ENCODE data around the gene HSPA5.
"Not testable (repeated sequence)": the region's sequence is repeated elsewhere in the genome, so short reads cannot be mapped to it uniquely, and the experiment has no call there.

The HSPA5 gene

DNA sequence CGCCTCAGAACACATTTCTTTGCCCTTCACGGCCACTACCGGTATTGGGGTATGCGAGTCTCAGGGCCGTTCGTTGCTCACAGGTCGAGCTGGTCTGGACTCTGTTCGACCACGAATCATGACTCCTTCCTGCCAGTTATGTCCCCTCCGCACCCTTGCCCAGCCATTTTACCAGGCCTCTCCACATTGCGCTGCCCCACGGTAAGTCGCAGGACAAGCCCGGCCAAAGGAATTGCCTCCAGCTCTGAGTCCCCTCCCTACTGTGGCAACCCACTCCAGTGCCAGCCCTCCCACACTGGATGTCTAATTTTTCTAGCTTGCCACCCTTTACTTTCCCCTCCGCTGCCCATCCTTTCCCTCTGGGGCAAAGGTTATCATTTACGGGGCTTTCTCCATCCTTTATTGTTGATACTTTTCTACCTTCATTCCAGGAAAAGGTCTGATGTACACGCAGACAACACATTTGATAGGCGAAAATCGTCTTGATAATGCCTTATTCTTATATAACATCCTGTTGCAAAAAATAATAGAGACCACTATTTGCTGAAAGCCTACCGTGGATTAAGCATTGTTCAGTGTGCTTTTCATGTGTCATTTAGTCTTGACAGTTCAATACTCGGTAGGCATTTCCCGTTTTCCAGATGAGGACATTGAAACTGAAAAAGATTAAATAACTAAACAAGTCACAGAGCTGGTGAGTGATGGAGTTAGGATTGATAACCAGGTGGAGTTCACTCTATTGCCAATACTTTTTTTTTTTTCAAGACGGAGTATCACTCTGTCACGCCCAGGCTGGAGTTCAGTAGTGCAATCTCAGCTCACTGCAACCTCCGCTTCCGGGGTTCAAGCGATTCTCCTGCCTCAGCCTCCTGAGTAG lies 958 bp upstream of the HSPA5 start:
- DNase-seq, result no peak

DNA sequence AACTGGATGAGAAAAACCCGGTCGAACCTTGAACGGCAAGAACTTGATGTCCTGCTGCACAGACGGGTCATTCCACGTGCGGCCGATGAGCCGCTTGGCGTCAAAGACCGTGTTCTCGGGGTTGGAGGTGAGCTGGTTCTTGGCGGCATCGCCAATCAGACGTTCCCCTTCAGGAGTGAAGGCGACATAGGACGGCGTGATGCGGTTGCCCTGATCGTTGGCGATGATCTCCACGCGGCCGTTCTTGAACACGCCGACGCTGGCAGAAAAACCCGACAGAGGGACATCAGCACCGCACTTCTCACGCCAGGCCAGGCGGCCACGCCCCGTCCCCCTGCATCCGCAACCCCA lies 519 bp downstream of the HSPA5 start:
- peak; percentile 47 for DNase-seq

DNA sequence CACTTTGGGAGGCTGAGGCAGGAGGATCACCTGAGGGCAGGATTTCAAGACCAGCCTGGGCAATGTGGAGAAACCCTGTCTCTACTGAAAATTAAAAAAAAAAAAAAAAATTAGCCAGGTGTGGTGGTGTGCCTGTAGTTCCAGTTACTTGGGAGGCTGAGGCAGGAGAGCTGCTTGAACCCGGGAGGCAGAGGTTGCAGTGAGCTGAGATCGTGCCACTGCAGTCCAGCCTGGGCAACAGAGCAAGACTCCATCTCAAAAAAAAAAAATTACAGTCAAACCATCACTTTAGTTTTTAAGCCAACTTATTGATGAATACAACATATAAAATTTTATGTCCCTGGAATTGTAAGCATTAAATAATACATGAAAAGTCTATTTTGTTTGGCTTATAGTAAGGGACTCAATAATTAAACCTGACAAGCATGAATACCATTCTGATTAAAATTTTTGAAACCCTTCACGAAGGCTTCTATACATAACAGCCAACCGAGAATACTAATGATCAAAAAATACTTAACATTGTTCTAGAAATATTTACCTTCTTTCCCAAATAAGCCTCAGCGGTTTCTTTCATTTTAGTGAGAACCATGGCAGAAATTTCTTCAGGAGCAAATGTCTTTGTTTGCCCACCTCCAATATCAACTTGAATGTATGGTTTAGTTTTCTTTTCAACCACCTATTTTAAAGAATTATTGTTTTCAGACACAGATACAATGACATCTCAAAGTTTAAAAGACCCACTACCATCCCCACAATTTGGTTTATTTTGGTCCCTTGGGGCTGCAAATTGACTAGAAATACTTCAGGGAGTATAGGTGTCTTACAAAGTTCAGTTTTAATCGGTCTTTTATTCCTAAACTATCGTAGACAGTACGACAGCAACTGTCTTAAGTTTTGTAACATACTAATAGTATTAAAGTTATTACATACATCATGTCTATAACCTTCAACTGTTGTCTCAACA lies 1.2 kb downstream of the HSPA5 start:
- no peak for DNase-seq

DNA sequence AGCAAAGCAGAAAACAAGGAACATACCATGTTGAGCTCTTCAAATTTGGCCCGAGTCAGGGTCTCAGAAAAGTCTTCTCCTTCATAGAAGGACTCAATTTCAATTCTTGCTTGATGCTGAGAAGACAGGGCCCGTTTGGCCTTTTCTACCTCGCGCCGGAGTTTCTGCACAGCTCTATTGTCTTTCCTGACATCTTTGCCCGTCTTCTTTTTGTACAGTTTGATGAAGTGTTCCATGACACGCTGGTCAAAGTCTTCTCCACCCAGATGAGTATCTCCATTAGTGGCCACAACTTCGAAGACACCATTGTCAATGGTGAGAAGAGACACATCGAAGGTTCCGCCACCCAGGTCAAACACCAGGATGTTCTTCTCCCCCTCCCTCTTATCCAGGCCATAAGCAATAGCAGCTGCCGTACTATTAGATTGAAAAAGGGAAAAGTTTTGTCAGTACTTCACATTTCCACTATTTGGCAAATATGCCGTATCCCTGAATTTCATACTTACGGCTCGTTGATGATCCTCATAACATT lies 2.2 kb downstream of the HSPA5 start:
- DNase-seq, result no peak

DNA sequence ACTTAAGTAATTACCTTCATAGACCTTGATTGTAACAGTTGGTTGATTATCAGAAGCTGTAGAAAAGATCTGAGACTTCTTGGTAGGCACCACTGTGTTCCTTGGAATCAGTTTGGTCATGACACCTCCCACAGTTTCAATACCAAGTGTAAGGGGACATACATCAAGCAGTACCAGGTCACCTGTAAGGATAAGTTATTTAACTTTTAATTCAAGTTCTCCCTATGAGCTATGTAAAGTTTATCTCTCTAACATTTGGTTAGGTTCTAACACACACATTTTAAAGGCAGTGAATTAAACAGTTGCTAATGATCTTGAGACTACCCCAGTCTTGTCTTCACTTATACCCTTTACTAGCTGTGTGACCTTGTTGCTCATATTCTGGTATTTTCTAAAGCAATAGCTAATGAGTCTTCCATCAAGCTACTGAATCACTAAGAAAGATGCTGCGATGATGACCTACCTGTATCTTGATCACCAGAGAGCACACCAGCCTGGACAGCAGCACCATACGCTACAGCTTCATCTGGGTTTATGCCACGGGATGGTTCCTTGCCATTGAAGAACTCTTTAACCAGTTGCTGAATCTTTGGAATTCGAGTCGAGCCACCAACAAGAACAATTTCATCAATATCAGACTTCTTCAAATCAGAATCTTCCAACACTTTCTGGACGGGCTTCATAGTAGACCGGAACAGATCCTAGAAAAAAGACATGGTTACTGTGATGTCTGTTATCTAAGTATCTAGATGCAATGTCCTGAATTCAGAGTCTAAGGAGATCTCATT lies 2.8 kb downstream of the HSPA5 start:
- DNase-seq, result no peak

DNA sequence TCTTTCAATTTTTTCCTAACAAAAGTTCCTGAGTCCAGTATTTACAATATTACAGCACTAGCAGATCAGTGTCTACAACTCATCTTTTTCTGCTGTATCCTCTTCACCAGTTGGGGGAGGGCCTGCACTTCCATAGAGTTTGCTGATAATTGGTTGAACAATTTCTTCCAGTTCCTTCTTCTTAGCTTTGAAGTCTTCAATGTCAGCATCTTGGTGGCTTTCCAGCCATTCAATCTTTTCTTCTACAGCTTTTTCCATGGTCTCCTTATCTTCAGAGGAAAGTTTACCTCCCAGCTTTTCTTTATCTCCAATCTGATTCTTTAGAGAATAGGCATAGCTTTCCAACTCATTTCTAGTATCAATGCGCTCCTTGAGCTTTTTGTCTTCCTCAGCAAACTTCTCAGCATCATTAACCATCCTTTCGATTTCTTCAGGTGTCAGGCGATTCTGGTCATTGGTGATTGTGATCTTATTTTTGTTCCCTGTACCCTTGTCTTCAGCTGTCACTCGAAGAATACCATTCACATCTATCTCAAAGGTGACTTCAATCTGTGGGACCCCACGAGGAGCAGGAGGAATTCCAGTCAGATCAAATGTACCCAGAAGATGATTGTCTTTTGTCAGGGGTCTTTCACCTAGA lies 4.5 kb downstream of the HSPA5 start:
- not testable (repeated sequence) for DNase-seq

DNA sequence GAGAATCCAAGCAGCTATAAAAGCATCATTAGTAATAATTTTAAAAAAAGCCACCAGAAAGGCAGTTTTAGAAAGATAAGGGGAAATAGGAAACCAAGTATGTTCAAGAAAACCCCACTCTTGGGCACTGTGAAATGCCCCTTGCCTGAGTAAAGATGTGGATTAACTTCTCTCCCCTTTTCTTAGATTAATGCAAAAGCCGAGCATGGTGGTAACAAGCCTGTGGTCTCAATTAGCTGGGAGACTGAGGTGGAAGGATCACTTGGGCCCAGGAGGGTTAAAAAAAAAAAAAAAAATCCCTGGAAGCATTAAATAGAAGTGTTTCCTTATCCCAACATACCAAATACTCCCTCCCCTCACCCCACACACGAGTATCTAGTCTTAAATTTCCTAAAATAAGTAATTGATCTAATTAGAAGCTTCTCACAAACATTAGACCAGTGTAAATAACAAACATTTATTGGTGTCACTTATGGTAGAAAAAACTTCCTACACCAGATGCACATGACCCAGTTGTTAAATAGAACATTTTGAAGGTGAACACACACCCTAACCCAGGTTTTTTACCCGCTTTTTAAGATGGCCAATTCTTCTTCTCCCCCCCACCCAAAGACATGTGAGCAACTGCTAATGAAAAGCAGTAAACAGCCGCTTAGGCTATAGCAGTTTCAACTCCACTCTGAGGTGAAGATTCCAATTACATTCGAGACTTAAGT lies 5.2 kb downstream of the HSPA5 start:
- DNase-seq, result no peak

DNA sequence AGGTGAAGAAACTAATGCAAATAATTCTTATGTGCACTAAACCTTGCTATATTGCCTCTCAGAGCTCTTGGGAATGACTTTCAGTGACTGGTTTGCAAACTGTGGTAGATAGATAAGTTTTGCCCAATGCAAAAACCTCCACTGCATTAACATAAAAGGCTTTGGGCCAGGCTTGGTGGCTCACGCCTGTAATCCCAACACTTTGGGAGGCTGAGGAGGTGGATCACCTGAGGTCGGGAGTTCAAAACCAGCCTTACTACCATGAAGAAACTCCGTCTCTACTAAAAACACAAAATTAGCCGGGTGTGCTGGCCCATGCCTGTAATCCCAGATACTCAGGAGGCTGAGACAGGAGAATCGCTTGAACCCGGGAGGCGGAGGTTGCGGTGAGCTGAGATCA lies 7.0 kb downstream of the HSPA5 start:
- DNase-seq, result not testable (repeated sequence)

DNA sequence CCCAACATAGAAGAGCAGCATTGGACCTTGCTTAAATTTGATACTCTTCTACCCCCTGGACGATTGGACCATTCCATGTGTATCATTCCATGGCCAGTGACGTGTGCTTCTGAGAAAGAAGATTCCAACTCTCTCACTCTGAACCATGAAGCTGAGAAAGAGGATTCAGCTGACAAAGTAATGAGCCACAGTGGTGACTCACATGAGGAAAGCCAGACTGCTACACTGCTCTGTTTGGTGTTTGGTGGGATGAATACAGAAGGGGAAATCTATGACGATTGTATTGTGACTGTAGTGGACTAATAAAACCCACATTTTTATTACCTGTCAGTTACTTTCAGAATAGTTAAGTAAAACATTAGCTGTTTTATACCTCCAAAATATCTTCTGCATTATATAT lies 7.5 kb downstream of the HSPA5 start:
- no peak for DNase-seq

DNA sequence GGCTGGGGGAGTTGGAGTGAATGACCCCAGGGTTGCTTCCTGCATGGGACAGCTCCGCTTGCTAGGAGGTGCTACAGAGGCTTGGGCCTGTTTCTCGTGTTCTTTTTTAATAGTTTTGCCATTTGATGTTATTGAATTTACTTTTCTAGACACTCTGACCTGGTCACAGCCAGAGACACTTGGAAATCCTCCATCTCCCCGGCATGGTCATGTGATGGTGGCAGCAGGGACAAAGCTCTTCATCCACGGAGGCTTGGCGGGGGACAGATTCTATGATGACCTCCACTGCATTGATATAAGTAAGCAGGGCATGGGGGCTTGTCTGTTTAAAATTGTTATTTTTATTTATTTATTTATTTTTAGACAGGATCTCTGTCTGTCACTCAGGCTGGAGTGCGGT lies 13.4 kb downstream of the HSPA5 start:
- DNase-seq, result no peak

DNA sequence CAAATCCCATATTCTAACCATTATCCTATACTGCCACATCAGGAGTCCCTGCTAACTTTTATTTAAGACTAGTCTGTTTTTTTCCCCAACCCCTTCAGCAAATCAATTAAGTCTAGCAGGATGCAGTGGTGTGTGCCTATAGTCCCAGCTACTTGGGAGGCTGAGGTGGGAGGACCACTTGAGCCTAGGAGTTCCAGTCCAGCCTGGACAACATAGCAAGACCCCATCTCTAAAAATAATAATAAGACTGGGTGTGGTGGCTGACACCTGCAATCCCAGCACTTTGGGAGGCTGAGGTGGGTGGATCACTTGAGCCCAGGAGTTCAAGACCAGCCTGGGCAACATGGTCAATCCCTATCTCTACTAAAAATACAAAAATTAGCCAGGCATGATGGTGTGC lies 16.3 kb downstream of the HSPA5 start:
- DNase-seq, result not testable (repeated sequence)

DNA sequence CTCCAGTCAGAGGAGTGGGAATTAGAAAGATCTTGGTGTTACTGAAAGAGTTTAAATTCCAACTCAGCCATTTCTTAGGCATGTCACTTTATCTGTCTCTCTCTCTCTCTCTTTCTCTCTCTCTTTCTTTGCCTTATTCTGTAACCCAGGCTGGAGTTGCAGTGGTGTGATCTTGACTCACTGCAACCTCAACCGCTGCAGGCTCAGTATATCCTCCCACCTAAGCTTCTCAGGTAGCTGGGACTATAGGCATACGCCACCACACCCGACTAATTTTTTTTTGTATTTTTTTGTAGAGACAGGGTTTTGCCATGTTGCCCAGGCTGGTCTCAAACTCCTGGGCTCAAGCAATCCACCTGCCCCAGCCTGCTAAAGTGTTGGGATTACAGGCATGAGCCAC lies 22.5 kb downstream of the HSPA5 start:
- no peak for DNase-seq

DNA sequence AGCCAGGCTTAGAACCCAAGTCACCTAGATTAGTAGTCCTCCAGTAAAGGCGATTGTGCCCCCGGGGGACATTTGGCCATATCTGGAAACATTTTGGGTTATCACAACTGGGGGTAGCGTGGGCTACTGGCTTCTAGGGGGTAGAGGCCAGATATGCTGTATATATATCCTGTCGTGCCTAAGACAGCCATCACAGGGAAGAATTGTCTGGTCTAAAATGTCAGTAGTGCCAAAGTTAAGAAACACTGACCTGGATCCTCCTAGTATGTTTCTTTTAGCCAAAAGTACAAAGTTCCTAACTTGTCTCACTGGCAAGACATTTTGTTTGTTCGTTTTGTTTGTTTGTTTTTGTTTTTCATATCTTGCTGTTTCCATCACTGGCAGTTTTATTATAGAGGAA lies 27.0 kb downstream of the HSPA5 start:
- no peak for DNase-seq

DNA sequence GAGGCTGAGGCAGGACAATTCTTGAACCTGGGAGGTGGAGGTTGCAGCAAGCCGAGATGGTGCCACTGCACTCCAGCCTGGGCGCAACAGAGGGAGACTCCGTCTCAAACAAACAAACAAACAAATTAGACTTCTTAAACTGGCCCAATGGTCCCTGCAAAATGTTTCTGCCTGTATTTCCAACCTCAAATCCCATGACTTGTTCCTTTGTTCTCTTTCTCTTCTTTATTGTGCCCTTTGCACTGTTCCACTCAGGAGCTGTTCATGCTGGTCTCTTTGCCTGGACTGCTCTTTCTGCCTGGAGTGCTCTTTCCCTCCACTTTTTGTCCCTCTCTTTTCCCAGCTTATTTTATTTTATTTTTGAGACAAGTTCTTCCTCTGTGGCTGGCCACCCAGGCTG lies 36.7 kb downstream of the HSPA5 start:
- DNase-seq, result no peak

DNA sequence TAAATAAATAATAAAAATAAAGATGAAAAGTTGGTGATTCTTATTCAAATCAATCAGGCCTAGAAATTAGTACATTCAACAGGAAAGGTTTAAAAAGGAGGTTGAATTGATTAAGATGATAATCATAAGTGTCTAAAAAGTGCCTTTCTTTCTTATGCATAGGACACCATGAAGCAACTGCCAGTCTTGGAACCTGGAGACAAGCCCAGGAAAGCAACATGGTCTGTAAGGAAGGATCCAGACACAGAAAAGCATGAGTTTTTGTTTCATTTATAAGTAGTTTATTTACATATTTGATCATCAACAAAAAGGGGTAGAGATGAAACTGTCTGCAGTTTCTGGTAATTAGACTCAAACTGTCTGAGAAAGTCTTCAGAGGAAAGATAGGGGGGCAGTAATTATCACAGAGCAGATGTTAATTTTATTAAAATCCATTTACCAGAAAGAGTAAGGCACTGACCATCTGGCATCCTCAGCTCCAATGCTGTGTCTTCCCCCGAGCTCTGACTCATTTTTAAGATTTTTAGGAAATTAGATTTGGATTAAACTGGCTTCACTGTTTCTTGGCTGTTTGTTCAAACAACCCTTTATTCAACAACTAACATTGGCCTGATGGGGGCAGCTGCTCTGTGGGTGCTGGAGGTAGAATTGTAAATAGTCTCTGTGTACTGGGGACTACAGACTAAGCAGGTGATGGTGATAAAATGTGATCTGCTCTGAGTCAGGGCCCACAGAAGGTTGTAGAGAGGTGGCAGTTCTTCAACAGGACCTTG lies 38.1 kb downstream of the HSPA5 start:
- no peak for DNase-seq

DNA sequence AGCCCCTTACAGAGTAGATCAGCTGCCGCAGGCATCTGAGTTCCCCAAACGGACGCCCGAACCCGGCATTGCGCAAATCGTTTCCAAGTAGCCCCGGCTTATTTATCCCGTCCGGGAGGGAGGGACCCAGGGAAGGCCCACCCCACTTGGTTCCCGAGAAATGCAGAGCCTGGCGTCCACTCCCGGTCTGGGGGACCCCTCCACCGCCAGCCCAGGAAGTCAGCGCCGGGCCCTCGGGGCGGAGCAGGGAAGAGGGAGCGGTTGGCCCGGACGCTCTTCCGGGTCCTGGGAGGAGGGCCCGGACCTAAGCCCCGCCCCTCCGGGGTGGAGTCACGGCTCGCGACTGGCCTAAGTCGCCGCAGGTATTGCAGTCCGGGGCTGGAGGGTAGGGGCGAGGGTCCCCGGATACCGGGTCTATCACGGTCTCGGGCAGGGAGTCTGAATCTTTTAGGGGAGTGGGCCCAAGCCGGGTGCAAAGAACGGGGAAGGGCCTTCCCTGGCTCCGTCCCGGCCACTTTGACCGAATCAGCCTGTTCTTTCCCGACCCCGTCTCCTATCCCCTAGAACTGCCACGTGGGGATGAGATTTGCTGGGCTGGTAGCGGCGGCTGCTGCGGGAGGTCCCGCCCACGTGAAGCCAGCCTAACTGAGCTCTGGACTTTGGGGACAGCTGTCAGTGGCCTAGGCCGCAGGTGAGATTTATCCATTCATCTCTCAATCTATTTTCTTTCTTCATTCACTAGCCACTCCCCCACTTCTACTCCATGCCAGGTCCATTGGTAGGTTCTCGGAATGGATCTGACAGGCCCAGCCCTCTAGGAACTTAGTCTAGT lies 40.7 kb downstream of the HSPA5 start, which contains the start of gene RABEPK:
Gene RABEPK (plus strand): TSS at position 327 of the 832 bp plus-strand sequence. CDS start 2,472 bp downstream, outside the sequence.
- peak; percentile 88 for DNase-seq

DNA sequence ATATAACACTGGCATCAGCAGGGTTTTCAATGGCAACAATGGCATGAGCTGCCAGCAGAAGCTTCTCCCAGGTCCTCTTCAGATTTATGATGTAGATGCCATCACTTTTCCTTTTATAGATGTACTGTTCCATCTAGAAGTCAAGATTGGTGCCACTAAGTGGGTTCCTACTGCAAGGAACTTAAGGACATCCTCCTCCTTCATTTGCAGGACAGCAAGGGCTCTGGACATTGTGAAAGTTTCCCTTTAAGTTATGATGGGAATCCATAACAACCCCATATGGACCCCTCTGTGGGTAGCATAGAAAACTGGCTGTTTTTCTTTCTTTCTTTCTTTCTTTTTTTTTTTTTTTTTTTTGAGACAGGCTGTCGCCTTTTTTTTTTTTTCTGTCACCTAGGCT lies 45.6 kb downstream of the HSPA5 start:
- DNase-seq, result not testable (repeated sequence)

DNA sequence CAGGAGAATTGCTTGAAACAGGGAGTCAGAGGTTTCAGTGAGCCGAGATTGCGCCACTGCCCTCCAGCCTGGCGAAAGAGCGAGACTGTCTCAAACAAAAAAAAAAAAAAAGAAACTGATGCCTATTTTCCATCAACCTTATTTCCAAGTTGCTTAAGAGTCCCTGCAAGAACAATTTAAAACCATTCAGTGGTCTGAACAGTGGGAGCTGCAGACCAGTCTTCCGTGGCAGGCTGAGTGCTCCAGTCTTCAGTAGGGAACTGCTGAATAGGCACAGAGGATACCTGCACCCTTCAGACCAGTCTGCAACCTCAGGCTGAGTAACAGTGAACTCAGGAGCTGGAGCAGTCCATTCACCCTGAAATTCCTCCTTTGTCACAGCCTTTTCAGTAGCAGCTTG lies 46.7 kb downstream of the HSPA5 start:
- not testable (repeated sequence) for DNase-seq

DNA sequence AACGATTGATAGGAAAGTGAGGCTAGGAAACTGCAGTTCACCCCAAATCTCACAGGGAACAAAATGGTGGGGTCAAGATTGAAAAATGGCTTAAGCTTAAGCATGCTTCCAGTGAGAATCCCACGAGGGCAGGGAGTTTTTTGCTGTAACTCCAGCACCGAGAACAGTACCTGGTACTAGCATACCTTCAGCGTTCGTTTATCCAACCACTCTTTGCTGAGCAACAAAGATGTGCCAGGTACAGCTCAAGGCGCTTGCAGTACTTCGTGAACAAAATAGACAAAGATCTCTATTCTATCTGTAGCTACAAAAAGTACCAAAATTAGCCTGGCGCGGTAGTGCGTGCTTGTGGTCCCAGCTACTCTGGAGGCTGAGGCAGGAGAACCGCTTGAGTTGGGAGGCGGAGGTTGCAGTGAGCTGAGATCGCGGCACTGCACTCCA lies 50.8 kb downstream of the HSPA5 start:
- peak; percentile 32 for DNase-seq

Measured in CD4-positive, alpha-beta T cell treated with Interleukin-17A for 1 hour (primary cell).